GM12878 (cell line): ENCODE data around the gene CTRB1. TPM values are rescaled to one million over a fixed set of nuclear protein-coding genes. Genes with fewer than 3 reads are reported as not detected.

Experiments used
- ATAC-seq: fragments of 200-7000 bp; cut with Tn5 transposase; 3 replicates; pipeline ENCODE4 v1.9.1; 2020; ENCODE audit warnings: mild to moderate bottlenecking, moderate library complexity
- BruUV-seq: library from RNA; stranded (reverse); fragments of 400-500 nt; replicated peaks from 2 replicates; lab custom pipeline; 2021; lab: Mats Ljungman, UMichigan
- CTCF ChIA-PET: fragments of 300-600 bp; sonication (Branson Sonifier 250); formaldehyde crosslinking; extraction: SDS; loops from one replicate; lab custom pipeline; 2021; ENCODE audit warnings: inconsistent platforms; lab: Yijun Ruan, JAX
- POLR2A ChIA-PET: fragments of 350-600 bp; formaldehyde crosslinking; extraction: SDS; loops from one replicate; lab custom pipeline; 2021; ENCODE audit warnings: inconsistent platforms; lab: Charles Lee
- RAD21 ChIA-PET: fragments of 300-600 bp; sonication (Branson Sonifier 250); formaldehyde crosslinking; loops from one replicate; lab custom pipeline; 2023; ENCODE audit warnings: antibody characterized with exemption; ENCODE audit not compliant: unreplicated experiment; lab: Charles Lee
- SMC1A ChIA-PET: fragments of 300-600 bp; sonication (Branson Sonifier 250); formaldehyde crosslinking; loops from one replicate; lab custom pipeline; 2023; ENCODE audit not compliant: unreplicated experiment, uncharacterized antibody; lab: Charles Lee
- DNase-seq: peaks from one replicate; pipeline ENCODE4 v3.0.0-alpha.2; 2011; ENCODE audit warnings: low read depth, low spot score
- FAIRE-seq: peaks from 3 replicates; lab custom pipeline; 2011; peaks lifted over from hg19 to GRCh38; lab: Jason Lieb, UNC
- H2AFZ ChIP-seq: 2 replicates; pipeline ENCODE4 v1.6.0; 2011; ENCODE audit warnings: low read depth, low read length, control low read depth; ENCODE audit not compliant: control insufficient read depth
- H3K27ac ChIP-seq: 2 replicates; pipeline ENCODE4 v1.5.1; 2011; ENCODE audit warnings: control low read depth; ENCODE audit not compliant: control insufficient read depth, insufficient read depth
- H3K27me3 ChIP-seq, 2 experiments: replicated peaks in 1 of 2; 2 replicates each; pipeline versions ENCODE4 v1.6.0 to v1.6.1; 2011; ENCODE audit warnings: low read length in 1 of 2; ENCODE audit not compliant: control insufficient read depth in 2 of 2, insufficient read depth in 2 of 2
- H3K36me3 ChIP-seq, 2 experiments: 2 replicates each; pipeline ENCODE4 v1.5.1; 2011; ENCODE audit warnings: low read length in 1 of 2; ENCODE audit not compliant: control insufficient read depth in 2 of 2, insufficient read depth in 2 of 2
- H3K4me1 ChIP-seq: 2 replicates; pipeline ENCODE4 v1.6.1; 2011; ENCODE audit warnings: mild to moderate bottlenecking, low read length, moderate library complexity, mixed read lengths; ENCODE audit not compliant: control insufficient read depth, insufficient read depth
- H3K4me2 ChIP-seq: 2 replicates; pipeline ENCODE4 v1.6.0; 2011; ENCODE audit warnings: control low read depth; ENCODE audit not compliant: control insufficient read depth, insufficient read depth
- H3K4me3 ChIP-seq: fragments of 200-600 bp; sonication (generic); 2 replicates; pipeline ENCODE4 v1.5.1; 2016
- H3K79me2 ChIP-seq: 2 replicates; pipeline ENCODE4 v1.6.0; 2011; ENCODE audit warnings: low read length; ENCODE audit not compliant: control insufficient read depth, insufficient read depth
- H3K9ac ChIP-seq: 2 replicates; pipeline ENCODE4 v1.8.0; 2011; ENCODE audit warnings: low read length, control low read depth, mixed read lengths; ENCODE audit not compliant: control insufficient read depth, insufficient read depth
- H3K9me3 ChIP-seq: replicated peaks from 3 replicates; pipeline ENCODE4 v1.5.1; 2011; ENCODE audit warnings: mild to moderate bottlenecking, low read length; ENCODE audit not compliant: control insufficient read depth, insufficient read depth
- H4K20me1 ChIP-seq: 2 replicates; pipeline ENCODE4 v1.6.0; 2011; ENCODE audit not compliant: control insufficient read depth, insufficient read depth
- ATF2 ChIP-seq: IDR thresholded peaks from 2 replicates; pipeline ENCODE4 v1.6.1; 2012; ENCODE audit warnings: low read length, inconsistent platforms
- BRCA1 ChIP-seq: IDR thresholded peaks from 2 replicates; pipeline ENCODE4 v1.6.1; 2011; ENCODE audit warnings: low read depth, low read length, improper control_type of control experiment
- CREM ChIP-seq: IDR thresholded peaks from 2 replicates; pipeline ENCODE4 v1.6.1; 2014; ENCODE audit warnings: antibody characterized with exemption, low read depth
- ELK1 ChIP-seq: IDR thresholded peaks from 2 replicates; pipeline ENCODE4 v1.6.1; 2012; ENCODE audit warnings: low read depth, low read length, improper control_type of control experiment
- HDGF ChIP-seq: fragments of 450-650 bp; IDR thresholded peaks from 2 replicates; pipeline ENCODE4 v1.6.1; 2016; ENCODE audit warnings: antibody characterized with exemption
- SIX5 ChIP-seq: IDR thresholded peaks from 2 replicates; pipeline ENCODE4 v1.6.1; 2011; ENCODE audit warnings: mild to moderate bottlenecking, low read depth, low read length, moderate library complexity; ENCODE audit not compliant: severe bottlenecking
- SKIL ChIP-seq: fragments of 450-650 bp; IDR thresholded peaks from 2 replicates; pipeline ENCODE4 v1.6.1; 2017; ENCODE audit warnings: mild to moderate bottlenecking, low read depth, inconsistent platforms; ENCODE audit not compliant: poor library complexity, severe bottlenecking
- SP1 ChIP-seq: IDR thresholded peaks from one replicate; pipeline ENCODE4 v1.6.1; 2011; ENCODE audit warnings: low read depth, low read length
- TBL1XR1 ChIP-seq: IDR thresholded peaks from 2 replicates; pipeline ENCODE4 v1.6.1; 2012; ENCODE audit warnings: low read depth, low read length, improper control_type of control experiment
- ZBTB4 ChIP-seq: fragments of 450-650 bp; formaldehyde crosslinking; IDR thresholded peaks from 2 replicates; pipeline ENCODE4 v1.4.0; 2022; ENCODE audit warnings: mild to moderate bottlenecking, moderate library complexity
- ZNF217 ChIP-seq: fragments of 450-650 bp; IDR thresholded peaks from 2 replicates; pipeline ENCODE4 v1.6.1; 2017; ENCODE audit warnings: antibody characterized with exemption, mild to moderate bottlenecking
- ZNF24 ChIP-seq: fragments of 450-650 bp; IDR thresholded peaks from 2 replicates; pipeline ENCODE4 v1.6.1; 2017; ENCODE audit warnings: antibody characterized with exemption, mild to moderate bottlenecking
- WGBS: methylation state at CpG from one replicate; pipeline ENCODE4 v1.1.6; 2016; ENCODE audit warnings: low lambda C conversion rate; ENCODE audit not compliant: insufficient replicate concordance, insufficient coverage; ENCODE audit errors: missing lambda C conversion rate; 5-methylcytosine and 5-hydroxymethylcytosine counted together
- in situ Hi-C: fragments of 300-500 bp; cut with MboI; formaldehyde crosslinking; loops from 9 replicates; pipeline ENCODE4 v1.14.3; 2018; ENCODE audit warnings: mixed read lengths
- intact Hi-C: fragments of 100-400 bp; cut with micrococcal nuclease; formaldehyde crosslinking; loops from one replicate; pipeline ENCODE4 v1.14.2; 2022; ENCODE audit not compliant: unreplicated experiment
- polyA plus RNA-seq, 11 experiments: library from polyadenylated mRNA; depleted of rRNA in 4 of 11; unstranded in 6 of 11; stranded (reverse) in 5 of 11; fragments of >200 nt; fragmentation: Nextera tagmentation in 4 of 11; fragmentation: Illumina TruSeq in 1 of 11; extraction: Ambion mirVana in 4 of 11; extraction: Trizol in 1 of 11; gene quantifications; 1 replicate in 1 of 11; 2 replicates in 10 of 11; pipeline versions ENCODE4 v1.2.1 to v1.2.3, GENCODE V29; 2011 to 2016; ENCODE audit warnings: inconsistent platforms in 2 of 11, missing spikeins in 2 of 11, low read depth in 1 of 11
- total RNA-seq, 4 experiments: library from RNA; depleted of rRNA in 3 of 4; stranded (reverse); fragments of >200 nt in 3 of 4; fragmentation: Illumina TruSeq in 1 of 4; extraction: Trizol in 1 of 4; gene quantifications; 2 replicates each; pipeline versions ENCODE4 v1.2.1 to v1.2.3, GENCODE V29; 2013 to 2021

Gene CTRB1
- total and polyA plus RNA-seq, 10 of the 15 experiments (the other 5 are each of a cell fraction or from before 2014, with no cell fraction given): 0.28 to 4.4 TPM; not detected in 8

- H3K36me3 ChIP-seq: no peaks in the 10 kb centered on the region
- H2AFZ ChIP-seq: no peak overlapping the region
- FAIRE-seq: no peak
- no peaks in the 10 kb centered on the region for H3K27me3 ChIP-seq
- no peaks in the 10 kb centered on the region for H3K9me3 ChIP-seq
- DNase-seq: no peak
- RAD21 ChIA-PET: interaction anchor here (0.9 kb wide), 1 partner anchor 9 kb away, joined by 3 read pairs; no protein-coding TSS in a partner anchor
- BruUV-seq: no TSS peak
- POLR2A ChIA-PET: no interaction called here
- WGBS: 59% methylated on average over 13 of the region's 13 CpGs
- no peaks in the 10 kb centered on the region for H4K20me1 ChIP-seq
- H3K4me2 ChIP-seq: no peak overlapping the region
- H3K79me2 ChIP-seq: no peaks in the 10 kb centered on the region
- in situ Hi-C loops (no loop called here), intact Hi-C loops (no loop called here)
- TF ChIP-seq ELK1: no peak
- TF ChIP-seq SIX5: no peak
- TF ChIP-seq CREM: no peak
- TF ChIP-seq SP1: no peak
- no peak for TF ChIP-seq ZNF24
- no peak for TF ChIP-seq ZBTB4 (CRISPR knock-in tag)
- TF ChIP-seq TBL1XR1: no peak
- no peak for TF ChIP-seq HDGF
- TF ChIP-seq ATF2: no peak
- TF ChIP-seq BRCA1: no peak
- TF ChIP-seq SKIL: no peak
- no peak for TF ChIP-seq ZNF217
- no peak overlapping the region for H3K9ac ChIP-seq
- H3K4me3 ChIP-seq: no peak overlapping the region
- CTCF ChIA-PET: interaction anchor here (0.6 to 1.6 kb wide), 3 partner anchors 8 to 172 kb away, joined by 3 to 8 read pairs (median 3); no protein-coding TSS in a partner anchor
- H3K27ac ChIP-seq: no peak overlapping the region
- no peak for ATAC-seq
- SMC1A ChIA-PET: no interaction called here
- peaks cover 5% of the 10 kb centered on the region for H3K4me1 ChIP-seq
These were observed 10.5 kb upstream of the CTRB1 start for GRCh38 chr16:75208242-75208825.
